Vagina (tissue), 2 donors: Measurements from ENCODE around the gene APBB2. TPM values are rescaled to one million over a fixed set of nuclear protein-coding genes. Genes with fewer than 3 reads are reported as not detected.

Experiments
- DNase-seq, 2 donors: peaks; one replicate each; pipeline ENCODE4 v3.0.0-alpha.2; 2017; ENCODE audit errors: extremely low spot score in 2 of 2
- H3K27ac ChIP-seq: fragments of 200-600 bp; sonication (generic); one replicate; pipeline ENCODE4 v1.5.1; 2019
- H3K27me3 ChIP-seq: fragments of 200-600 bp; sonication (generic); one replicate; pipeline ENCODE4 v1.5.1; 2019
- H3K36me3 ChIP-seq, 2 donors: fragments of 200-600 bp; sonication (generic); one replicate each; pipeline ENCODE4 v1.5.1; 2017 to 2019
- H3K4me1 ChIP-seq: fragments of 200-600 bp; sonication (generic); one replicate; pipeline ENCODE4 v1.5.1; 2019
- H3K4me3 ChIP-seq, 2 donors: fragments of 200-600 bp; sonication (generic); 1 replicate in 1 of 2; 2 replicates in 1 of 2; pipeline ENCODE4 v1.5.1; 2016 to 2019
- H3K9me3 ChIP-seq: fragments of 200-600 bp; sonication (generic); one replicate; pipeline ENCODE4 v1.5.1; 2019
- POLR2A ChIP-seq, 2 donors: fragments of 450-650 bp; IDR thresholded peaks; one replicate each; pipeline ENCODE4 v1.6.1; 2017; ENCODE audit warnings: antibody characterized with exemption in 2 of 2, mild to moderate bottlenecking in 2 of 2, moderate library complexity in 2 of 2
- POLR2AphosphoS5 ChIP-seq, 2 donors: sonication (generic); formaldehyde crosslinking; IDR thresholded peaks; one replicate each; pipeline ENCODE4 v1.9.0; 2017; ENCODE audit warnings: antibody characterized with exemption in 2 of 2, mild to moderate bottlenecking in 2 of 2, low read depth in 1 of 2; ENCODE audit not compliant: insufficient read depth in 1 of 2
- intact Hi-C: fragments of 100-400 bp; cut with DNase I; formaldehyde crosslinking; loops from one replicate; pipeline ENCODE4 v1.15.1; 2023
- total RNA-seq: library from RNA; depleted of rRNA; stranded (reverse); fragments of >200 nt; gene quantifications from one replicate; pipeline ENCODE4 v1.2.3, GENCODE V29; 2016
- TF ChIP-seq, protein P1 (sequence below), 3 experiments: fragments of 450-650 bp in 2 of 3; fragments of 200-600 bp in 1 of 3; sonication (generic) in 1 of 3; IDR thresholded peaks; one replicate each; pipeline ENCODE4 v1.5.1; 2017 to 2019; ENCODE audit warnings: antibody characterized with exemption in 3 of 3, mild to moderate bottlenecking in 2 of 3, moderate library complexity in 2 of 3

APBB2 gene
- total RNA-seq, 1 donor from 2014 or later, result 68.8 TPM

DNA sequence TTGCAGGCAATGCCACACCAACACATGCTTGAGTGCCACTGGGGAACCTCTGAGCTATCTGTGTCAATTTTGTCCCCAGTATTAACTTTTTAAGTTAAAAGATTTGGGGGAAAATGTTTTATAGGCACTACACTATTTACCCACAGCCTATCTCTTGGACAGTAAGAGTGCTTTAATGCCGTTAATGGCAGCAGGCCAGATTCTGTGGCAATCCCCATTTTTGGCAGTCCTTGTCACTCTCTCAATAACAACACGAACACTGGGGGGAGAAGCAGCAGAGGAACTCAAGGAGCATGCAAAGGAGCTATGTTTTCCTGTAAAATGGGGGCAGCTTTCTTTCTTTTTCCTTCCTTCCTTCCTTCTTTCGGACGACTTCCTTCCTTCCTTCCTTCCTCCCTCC, 296.0 kb downstream of the APBB2 start:
- peak in 1 of 2 donors; percentile 29 for TF ChIP-seq POLR2AphosphoS5 (IDR thresholded peaks at IDR 0.05; ENCODE audit: insufficient read depth in 1 of 2, low read depth in 1 of 2)
- TF ChIP-seq, protein P1, sequence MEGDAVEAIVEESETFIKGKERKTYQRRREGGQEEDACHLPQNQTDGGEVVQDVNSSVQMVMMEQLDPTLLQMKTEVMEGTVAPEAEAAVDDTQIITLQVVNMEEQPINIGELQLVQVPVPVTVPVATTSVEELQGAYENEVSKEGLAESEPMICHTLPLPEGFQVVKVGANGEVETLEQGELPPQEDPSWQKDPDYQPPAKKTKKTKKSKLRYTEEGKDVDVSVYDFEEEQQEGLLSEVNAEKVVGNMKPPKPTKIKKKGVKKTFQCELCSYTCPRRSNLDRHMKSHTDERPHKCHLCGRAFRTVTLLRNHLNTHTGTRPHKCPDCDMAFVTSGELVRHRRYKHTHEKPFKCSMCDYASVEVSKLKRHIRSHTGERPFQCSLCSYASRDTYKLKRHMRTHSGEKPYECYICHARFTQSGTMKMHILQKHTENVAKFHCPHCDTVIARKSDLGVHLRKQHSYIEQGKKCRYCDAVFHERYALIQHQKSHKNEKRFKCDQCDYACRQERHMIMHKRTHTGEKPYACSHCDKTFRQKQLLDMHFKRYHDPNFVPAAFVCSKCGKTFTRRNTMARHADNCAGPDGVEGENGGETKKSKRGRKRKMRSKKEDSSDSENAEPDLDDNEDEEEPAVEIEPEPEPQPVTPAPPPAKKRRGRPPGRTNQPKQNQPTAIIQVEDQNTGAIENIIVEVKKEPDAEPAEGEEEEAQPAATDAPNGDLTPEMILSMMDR (IDR thresholded peaks at IDR 0.05), result no peak
- Histone ChIP-seq H3K9me3 (no peaks in the 10 kb centered on the region), H3K4me1 (peaks cover 21% of the 10 kb centered on the region), H3K4me3 (no peak overlapping the region), H3K27ac (peak overlapping the region; percentile 30), H3K36me3 (no peaks in the 10 kb centered on the region), H3K27me3 (no peaks in the 10 kb centered on the region)
- intact Hi-C loops, result no loop called here
- no peak for DNase-seq

- no peak for DNase-seq
- intact Hi-C loops, result no loop called here
- H3K27ac ChIP-seq, result no peak overlapping the region
- H3K27me3 ChIP-seq, result no peaks in the 10 kb centered on the region
- H3K9me3 ChIP-seq, result no peaks in the 10 kb centered on the region
- no peaks in the 10 kb centered on the region for H3K36me3 ChIP-seq
- TF ChIP-seq, protein P1 (IDR thresholded peaks at IDR 0.05), result no peak
- TF ChIP-seq POLR2A (IDR thresholded peaks at IDR 0.05), result no peak
- TF ChIP-seq POLR2AphosphoS5 (IDR thresholded peaks at IDR 0.05; ENCODE audit: insufficient read depth in 1 of 2, low read depth in 1 of 2), result no peak
- H3K4me1 ChIP-seq, result peaks cover 21% of the 10 kb centered on the region
- no peak overlapping the region for H3K4me3 ChIP-seq
These were observed 297.5 kb downstream of the APBB2 start for GRCh38 chr4:40916880-40917279.

DNA sequence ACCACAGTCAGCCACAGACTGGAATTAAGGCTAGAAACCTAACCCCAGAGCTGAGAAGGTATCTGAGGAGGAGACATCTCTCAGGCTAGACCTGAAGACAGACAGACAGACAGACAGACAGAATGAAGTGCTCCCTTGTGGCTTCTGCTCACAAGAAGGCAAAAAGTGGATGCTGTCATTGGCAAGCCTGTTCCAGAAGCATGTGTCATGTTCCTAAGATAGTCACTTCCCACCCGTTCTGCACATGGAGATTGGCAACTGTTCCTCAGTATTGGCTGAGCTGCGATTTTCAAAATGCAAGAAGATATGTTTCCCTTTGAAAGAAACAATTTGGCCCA, 298.2 kb downstream of the APBB2 start:
- Histone ChIP-seq H3K36me3 (no peaks in the 10 kb centered on the region), H3K4me1 (peaks cover 21% of the 10 kb centered on the region), H3K27ac (no peak overlapping the region), H3K4me3 (no peak overlapping the region), H3K9me3 (no peaks in the 10 kb centered on the region), H3K27me3 (no peaks in the 10 kb centered on the region)
- no peak for DNase-seq
- intact Hi-C loops, result no loop called here
- TF ChIP-seq, protein P1 (IDR thresholded peaks at IDR 0.05), result no peak
- TF ChIP-seq POLR2AphosphoS5 (IDR thresholded peaks at IDR 0.05; ENCODE audit: insufficient read depth in 1 of 2, low read depth in 1 of 2) (no peak), POLR2A (IDR thresholded peaks at IDR 0.05) (no peak)

GRCh38 chr4:40915318-40916217, 298.8 kb downstream of the APBB2 start:
- no peaks in the 10 kb centered on the region for H3K9me3 ChIP-seq
- no peaks in the 10 kb centered on the region for H3K36me3 ChIP-seq
- no peak overlapping the region for H3K4me3 ChIP-seq
- TF ChIP-seq POLR2AphosphoS5 (IDR thresholded peaks at IDR 0.05; ENCODE audit: insufficient read depth in 1 of 2, low read depth in 1 of 2) (no peak), POLR2A (IDR thresholded peaks at IDR 0.05) (no peak)
- TF ChIP-seq, protein P1 (IDR thresholded peaks at IDR 0.05), result no peak
- no peak for DNase-seq
- H3K27me3 ChIP-seq, result no peaks in the 10 kb centered on the region
- H3K4me1 ChIP-seq, result peaks cover 21% of the 10 kb centered on the region
- intact Hi-C loops, result no loop called here
- H3K27ac ChIP-seq, result no peak overlapping the region
